Neural progenitor cell (in vitro differentiated cells): ENCODE results near the gene PPP6R1.

Experiments
- CTCF ChIP-seq: fragments of 200-600 bp; sonication (generic); IDR thresholded peaks from 2 replicates; pipeline ENCODE4 v1.5.1; 2017; ENCODE audit warnings: antibody characterized with exemption, mild to moderate bottlenecking
- EZH2 ChIP-seq: fragments of 200-600 bp; sonication (generic); IDR thresholded peaks from 2 replicates; pipeline ENCODE4 v1.6.1; 2017; ENCODE audit warnings: antibody characterized with exemption, mild to moderate bottlenecking, moderate library complexity
- EZH2phosphoT487 ChIP-seq: fragments of 200-600 bp; sonication (generic); IDR thresholded peaks from 2 replicates; pipeline ENCODE4 v1.6.1; 2017; ENCODE audit warnings: antibody characterized with exemption

GRCh38 chr19:55231391-55232285 lies 27.2 kb downstream of the PPP6R1 start:
- TF ChIP-seq CTCF = no peak
- no peak for TF ChIP-seq EZH2phosphoT487
- no peak for TF ChIP-seq EZH2
